H7 (cell line): Measurements from ENCODE around the gene GNA14. TPM values are rescaled to one million over a fixed set of nuclear protein-coding genes. Genes with fewer than 3 reads are reported as not detected.
"Not testable (repeated sequence)": the region's sequence is repeated elsewhere in the genome, so short reads cannot be mapped to it uniquely, and the experiment has no call there.

Experiments
- DNase-seq: peaks from one replicate; pipeline ENCODE4 v3.0.0; 2012
- H3K27me3 ChIP-seq: 2 replicates; pipeline ENCODE4 v1.6.0; 2011; ENCODE audit warnings: mild to moderate bottlenecking, low read length; ENCODE audit not compliant: control insufficient read depth, insufficient read depth
- H3K36me3 ChIP-seq: replicated peaks from 2 replicates; pipeline ENCODE4 v1.5.1; 2011; ENCODE audit warnings: low read length; ENCODE audit not compliant: control insufficient read depth, insufficient read depth
- H3K4me3 ChIP-seq: 2 replicates; pipeline ENCODE4 v1.5.1; 2011; ENCODE audit warnings: low read depth, mild to moderate bottlenecking, control low read depth, low read length, moderate library complexity; ENCODE audit not compliant: insufficient read depth
- total RNA-seq: library from RNA; depleted of rRNA; stranded (reverse); fragments of >200 nt; shearing (Covaris generic); gene quantifications from 2 replicates; pipeline ENCODE4 v1.2.3, GENCODE V29; 2014

Gene GNA14
- total RNA-seq, 1 experiment from 2014 or later, result 5.5 TPM

- Histone ChIP-seq H3K36me3 (no peaks in the 10 kb centered on the region), H3K4me3 (no peak overlapping the region), H3K27me3 (no peaks in the 10 kb centered on the region)
- DNase-seq, result no peak
These were observed 15.6 kb upstream of the GNA14 start for GRCh38 chr9:77663754-77664153.

DNA sequence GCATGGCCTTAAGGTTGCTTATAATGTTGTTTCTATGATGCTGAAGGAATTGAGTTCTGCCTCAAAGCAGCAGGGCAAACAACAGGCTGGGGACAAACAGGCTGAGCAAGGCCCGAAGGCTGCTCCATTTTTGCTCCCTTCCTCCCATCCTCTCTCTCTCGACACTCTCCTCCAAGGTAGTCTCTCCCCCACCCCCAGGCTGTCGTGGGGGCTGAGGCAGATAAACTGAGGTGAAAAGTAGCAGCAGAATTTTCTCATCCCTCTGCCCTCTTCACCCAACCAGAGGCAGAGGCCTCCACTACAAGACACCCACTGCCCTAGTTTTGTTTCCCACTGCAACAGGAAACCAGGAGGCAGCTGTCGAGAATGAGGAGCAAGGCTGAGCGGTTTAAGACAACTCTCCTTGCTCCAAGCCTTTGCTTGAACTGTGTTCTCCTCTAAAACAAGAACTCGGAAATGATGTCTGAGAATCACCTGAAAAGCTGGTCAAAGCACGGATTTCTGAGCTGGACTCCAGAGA lies 13.5 kb upstream of the GNA14 start:
- H3K27me3 ChIP-seq, result no peaks in the 10 kb centered on the region
- no peak for DNase-seq
- H3K36me3 ChIP-seq, result no peaks in the 10 kb centered on the region
- H3K4me3 ChIP-seq, result no peak overlapping the region

- no peaks in the 10 kb centered on the region for H3K27me3 ChIP-seq
- no peaks in the 10 kb centered on the region for H3K36me3 ChIP-seq
- no peak for DNase-seq
- no peak overlapping the region for H3K4me3 ChIP-seq
These were observed 11.8 kb upstream of the GNA14 start for GRCh38 chr9:77659926-77660325.

- DNase-seq, result peak; percentile 36
- H3K27me3 ChIP-seq, result peaks cover 15% of the 10 kb centered on the region; the same call in 1 of the 2 replicates
- no peaks in the 10 kb centered on the region for H3K36me3 ChIP-seq
- H3K4me3 ChIP-seq, result no peak overlapping the region
These were observed 3.1 kb upstream of the GNA14 start for GRCh38 chr9:77651203-77651602.

- peak; percentile 45 for DNase-seq
- Histone ChIP-seq H3K36me3 (no peaks in the 10 kb centered on the region), H3K27me3 (peaks cover 15% of the 10 kb centered on the region; the same call in 1 of the 2 replicates), H3K4me3 (peak overlapping the region; percentile 60; the same call in 1 of the 2 replicates)
These were observed 1.1 kb upstream of the GNA14 start for GRCh38 chr9:77649109-77649812.

- Histone ChIP-seq H3K4me3 (peak overlapping the region; percentile 60), H3K27me3 (peaks cover 15% of the 10 kb centered on the region; the same call in 1 of the 2 replicates), H3K36me3 (no peaks in the 10 kb centered on the region)
- peak; percentile 79 for DNase-seq
These were observed 572 bp downstream of the GNA14 start for GRCh38 chr9:77647267-77648233.

DNA sequence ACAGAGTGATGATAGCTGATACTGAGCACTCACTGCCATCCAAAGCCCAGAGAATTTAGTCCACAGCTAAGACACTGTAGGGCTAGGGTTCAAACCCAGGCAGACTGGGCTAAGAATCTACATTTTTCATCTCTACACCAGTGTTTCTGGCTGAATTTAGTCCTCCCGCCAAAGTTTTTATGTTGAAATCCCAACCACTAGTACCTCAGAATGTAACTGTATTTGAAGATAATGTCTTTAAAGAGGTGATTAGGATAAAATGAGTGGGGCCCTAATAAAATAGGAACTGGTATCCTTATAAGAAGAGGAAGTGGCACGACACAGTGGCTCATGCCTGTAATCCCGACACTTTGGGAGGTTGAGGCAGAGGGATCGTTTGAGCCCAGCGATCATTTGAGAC lies 4.3 kb downstream of the GNA14 start:
- Histone ChIP-seq H3K36me3 (no peaks in the 10 kb centered on the region), H3K4me3 (no peak overlapping the region), H3K27me3 (peaks cover 15% of the 10 kb centered on the region; the same call in 1 of the 2 replicates)
- no peak for DNase-seq

DNA sequence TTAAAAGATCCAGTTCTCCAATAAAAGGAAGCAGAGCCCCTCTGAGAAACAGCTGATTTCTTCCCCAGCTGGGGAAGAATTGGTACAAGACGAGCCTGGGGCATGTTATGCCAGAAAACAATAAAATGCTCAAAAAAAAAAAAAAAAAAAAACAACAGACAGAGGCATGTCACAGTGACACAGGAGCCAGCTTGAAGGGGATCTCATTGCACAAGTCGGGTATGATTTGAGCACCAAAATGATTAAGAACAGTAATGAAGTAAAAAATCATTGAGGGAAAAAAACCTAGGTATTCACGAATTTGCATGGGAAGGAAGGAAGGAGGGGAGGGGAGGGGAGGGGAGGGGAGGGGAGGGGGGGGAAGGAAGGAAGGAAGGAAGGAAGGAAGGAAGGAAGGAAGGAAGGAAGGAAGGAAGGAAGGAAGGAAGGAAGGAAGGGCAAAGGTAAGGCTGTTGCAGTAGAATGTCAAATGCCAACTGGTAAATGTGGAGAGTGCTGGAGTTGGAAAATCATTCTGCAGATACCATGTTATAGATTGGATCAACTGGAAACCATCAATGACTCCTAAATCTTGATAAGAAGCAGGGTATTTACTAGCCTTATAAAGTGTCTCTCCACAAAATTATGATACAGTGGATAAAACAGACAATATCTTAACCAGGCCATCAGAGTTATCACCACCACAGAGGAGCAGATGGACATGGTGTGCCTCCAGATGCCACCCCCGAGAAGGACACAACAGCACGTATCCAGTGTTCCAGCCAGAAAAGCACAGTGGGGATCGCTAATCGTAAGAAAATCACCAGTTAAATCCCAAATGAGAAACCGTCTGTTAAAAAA lies 7.2 kb downstream of the GNA14 start:
- no peak overlapping the region for H3K4me3 ChIP-seq
- DNase-seq, result no peak
- no peaks in the 10 kb centered on the region for H3K27me3 ChIP-seq
- no peaks in the 10 kb centered on the region for H3K36me3 ChIP-seq

DNA sequence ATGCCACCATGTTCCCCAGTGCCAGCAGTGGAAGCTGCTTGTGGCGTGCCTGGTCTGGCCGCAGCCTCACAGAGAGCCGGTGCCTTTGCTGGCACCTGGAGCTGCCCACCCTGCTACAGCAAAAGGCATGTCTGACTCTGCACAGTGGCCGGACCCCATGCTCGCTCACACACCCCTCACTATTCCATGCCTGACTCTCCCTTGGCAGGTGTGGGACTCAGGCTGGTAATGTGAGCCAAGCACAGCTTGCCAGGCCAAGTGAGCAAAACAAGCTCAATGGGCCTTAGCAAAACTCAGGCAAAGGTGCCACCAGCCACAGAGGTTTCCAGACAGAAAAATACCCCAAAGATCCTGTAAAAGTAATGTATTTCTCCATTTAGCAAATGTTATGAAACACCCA lies 15.5 kb downstream of the GNA14 start:
- no peaks in the 10 kb centered on the region for H3K27me3 ChIP-seq
- no peak for DNase-seq
- no peaks in the 10 kb centered on the region for H3K36me3 ChIP-seq
- no peak overlapping the region for H3K4me3 ChIP-seq

- not testable (repeated sequence) for H3K36me3 ChIP-seq, H3K4me3 ChIP-seq, DNase-seq, H3K27me3 ChIP-seq
These were observed 19.3 kb downstream of the GNA14 start for GRCh38 chr9:77628864-77629263.

- no peaks in the 10 kb centered on the region for H3K27me3 ChIP-seq
- no peak for DNase-seq
- H3K36me3 ChIP-seq, result no peaks in the 10 kb centered on the region
- no peak overlapping the region for H3K4me3 ChIP-seq
These were observed 31.9 kb downstream of the GNA14 start for GRCh38 chr9:77616191-77616590.

DNA sequence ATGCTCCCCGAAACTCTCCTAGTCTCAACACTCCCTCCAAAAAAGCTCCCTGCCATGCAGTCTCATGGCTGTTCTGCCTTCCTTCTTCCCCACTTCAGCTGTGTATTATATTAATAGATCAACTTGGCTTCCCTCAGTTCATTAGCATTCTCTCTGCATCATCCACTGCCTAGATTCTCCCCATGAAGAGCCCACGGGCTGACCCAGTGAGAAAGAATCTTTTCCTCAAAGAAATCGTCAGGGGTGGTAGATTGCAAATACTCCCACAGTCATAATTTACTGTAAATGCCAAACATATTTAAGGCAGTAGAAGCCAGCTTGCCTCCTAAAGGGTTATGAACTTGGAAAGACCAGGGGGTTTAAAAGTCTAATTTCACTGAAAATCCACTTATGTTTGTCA lies 33.5 kb downstream of the GNA14 start:
- H3K27me3 ChIP-seq, result no peaks in the 10 kb centered on the region
- no peaks in the 10 kb centered on the region for H3K36me3 ChIP-seq
- no peak for DNase-seq
- H3K4me3 ChIP-seq, result no peak overlapping the region

GRCh38 chr9:77606526-77606925 lies 41.6 kb downstream of the GNA14 start:
- Histone ChIP-seq H3K36me3 (no peaks in the 10 kb centered on the region), H3K4me3 (no peak overlapping the region), H3K27me3 (no peaks in the 10 kb centered on the region)
- DNase-seq, result no peak
